GM18508 (cell line): ENCODE data around the gene HLA-DMA.

ENCODE experiments used
- ATAC-seq: cut with Tn5 transposase; IDR thresholded peaks from one replicate; pipeline ENCODE4 v1.9.1; 2021; ENCODE audit warnings: moderate number of reproducible peaks; ENCODE audit not compliant: insufficient read depth, unreplicated experiment

The HLA-DMA gene

GRCh38 chr6:32935551-32936238, 17.2 kb downstream of the HLA-DMA start:
- no peak for ATAC-seq

DNA sequence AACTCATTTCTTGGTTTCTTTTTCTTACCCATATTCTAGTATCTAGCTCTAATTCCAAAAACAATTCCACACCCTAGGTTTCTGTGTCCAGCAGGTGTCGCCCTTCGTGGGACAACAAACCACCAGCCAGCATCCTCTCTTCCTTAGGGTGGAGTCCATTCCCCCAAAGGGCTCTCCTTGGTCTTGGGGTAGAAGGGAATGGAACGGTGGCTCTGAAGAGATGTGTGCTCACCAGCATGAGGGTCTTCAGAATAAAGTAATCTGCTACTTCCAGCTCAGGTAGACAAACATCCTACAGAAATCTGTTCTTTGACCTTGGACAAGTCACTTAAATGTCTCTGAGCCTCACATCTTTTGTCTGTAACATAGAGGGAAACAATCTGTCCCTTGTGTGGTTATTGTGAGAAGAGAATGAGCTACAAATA, 19.2 kb downstream of the HLA-DMA start:
- ATAC-seq: no peak

DNA sequence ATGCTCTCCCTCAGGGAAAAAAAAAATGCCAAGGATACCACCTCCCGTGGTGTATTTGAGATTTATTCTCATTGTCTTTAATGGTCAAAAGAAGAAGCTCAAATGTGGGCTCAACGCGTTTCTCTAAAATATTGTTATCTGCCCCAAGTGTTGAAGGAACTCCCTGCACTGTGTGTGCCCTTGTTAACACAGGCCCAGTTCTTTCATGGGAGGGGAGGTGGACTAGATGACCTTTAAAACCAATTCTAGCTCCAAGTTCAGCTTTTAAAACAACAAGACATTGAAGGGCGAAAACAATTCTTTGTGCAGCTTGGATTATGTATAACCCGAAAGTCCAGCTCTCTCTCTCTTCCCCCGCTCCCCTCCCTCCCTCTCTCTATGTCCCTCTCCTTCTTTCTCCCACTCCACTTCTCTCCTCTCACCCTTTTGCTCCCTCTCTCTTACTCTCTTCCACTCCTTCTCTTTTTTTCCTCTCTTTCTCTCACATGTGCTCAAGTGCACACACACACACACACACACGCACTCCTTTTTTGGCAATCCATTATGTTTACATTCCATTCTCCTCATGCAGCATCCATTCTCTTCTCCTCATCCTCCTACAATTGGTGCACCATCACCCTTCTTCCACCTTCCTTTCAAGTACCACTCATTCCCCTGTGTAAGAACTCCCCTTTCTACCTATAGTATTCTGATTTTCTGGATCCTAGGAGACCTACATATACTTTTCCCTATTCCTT, 20.6 kb downstream of the HLA-DMA start:
- no peak for ATAC-seq

GRCh38 chr6:32931211-32931610, 21.7 kb downstream of the HLA-DMA start:
- no peak for ATAC-seq

DNA sequence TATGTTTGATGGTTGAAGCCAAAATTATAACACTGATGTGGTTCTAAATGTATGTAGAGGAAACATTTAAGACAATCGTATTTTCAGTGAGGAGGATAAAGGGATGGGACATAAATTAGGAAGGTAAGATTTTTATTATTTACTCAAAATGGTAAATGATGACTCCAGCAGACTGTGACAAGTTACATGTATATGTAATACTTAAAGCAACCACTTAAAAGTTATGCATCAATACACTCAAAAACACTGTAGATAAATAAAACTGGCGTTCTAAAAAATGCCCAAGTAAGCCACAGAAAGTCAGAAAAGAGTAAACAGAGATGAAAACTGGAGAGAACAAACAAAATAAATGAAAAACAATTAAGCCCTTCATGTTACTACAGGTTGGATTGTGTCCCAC, 30.8 kb downstream of the HLA-DMA start:
- no peak for ATAC-seq

DNA sequence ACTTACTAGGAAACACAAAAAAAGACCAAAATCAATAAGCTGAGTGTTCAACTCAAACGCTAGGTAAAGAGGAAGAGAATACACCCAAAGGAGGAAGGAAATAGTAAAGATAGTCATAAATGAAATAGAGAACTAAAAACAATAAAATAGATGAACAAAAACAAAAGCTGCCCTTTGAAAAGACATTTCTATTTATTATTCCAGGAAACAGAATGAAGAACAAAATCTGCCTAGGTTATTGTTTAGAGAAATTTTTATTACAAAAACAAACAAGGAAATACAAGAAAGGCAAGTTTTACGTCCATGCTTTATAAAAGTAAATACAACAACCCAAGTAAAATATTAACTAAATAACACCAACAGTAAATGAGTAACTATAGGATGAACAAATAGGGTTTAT, 32.2 kb downstream of the HLA-DMA start:
- ATAC-seq: no peak

- no peak for ATAC-seq
Measured at GRCh38 chr6:32912951-32913350, 39.9 kb downstream of the HLA-DMA start.

DNA sequence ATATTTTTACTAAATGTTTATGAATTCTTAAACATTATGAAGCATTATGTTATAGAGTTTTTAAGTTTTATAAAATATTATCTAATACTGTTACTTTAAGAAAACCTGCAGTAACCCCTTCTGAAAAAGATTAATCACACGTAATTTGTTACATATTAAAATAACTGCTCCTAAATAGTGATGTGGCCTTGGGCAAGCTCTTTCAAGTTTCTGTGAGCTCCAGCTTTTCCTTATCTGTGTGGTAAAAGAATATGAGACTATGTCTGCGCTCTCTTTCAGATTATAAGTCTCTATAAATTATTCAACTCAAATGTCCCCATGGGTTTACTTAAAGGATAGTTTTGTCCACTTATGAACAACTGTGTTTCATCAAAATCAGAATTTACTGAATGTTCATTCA, 44.0 kb downstream of the HLA-DMA start:
- ATAC-seq: no peak

- no peak for ATAC-seq
Measured at GRCh38 chr6:32906539-32906938, 46.4 kb downstream of the HLA-DMA start.

DNA sequence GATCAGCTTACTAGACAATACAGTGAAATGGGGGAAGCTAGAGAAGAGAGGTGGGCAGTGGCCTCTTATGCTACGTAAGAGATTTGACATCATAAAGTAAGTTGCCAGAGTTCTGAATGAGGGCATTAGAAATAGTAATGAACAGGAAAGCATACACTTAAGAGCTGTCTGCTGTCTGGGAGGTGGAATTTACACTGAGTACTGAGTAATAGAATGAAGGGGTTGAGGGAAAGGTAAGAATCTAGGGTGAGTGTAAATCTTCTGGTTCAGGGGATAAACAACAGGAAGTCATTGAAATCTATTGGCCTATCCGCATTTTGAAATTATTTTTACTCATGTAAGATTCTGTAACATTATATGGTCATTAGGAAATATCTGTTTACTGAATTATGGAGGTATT, 47.8 kb downstream of the HLA-DMA start:
- no peak for ATAC-seq

- ATAC-seq: no peak
Measured at GRCh38 chr6:32903952-32904351, 48.9 kb downstream of the HLA-DMA start.
